GM18511 (cell line): Measurements from ENCODE around the gene RSPH3.

Source experiments
- ATAC-seq: cut with Tn5 transposase; IDR thresholded peaks from one replicate; pipeline ENCODE4 v1.9.1; 2021; ENCODE audit warnings: mild to moderate bottlenecking, moderate library complexity; ENCODE audit not compliant: unreplicated experiment

The RSPH3 gene

GRCh38 chr6:158938811-158939254 lies 61.2 kb downstream of the RSPH3 start:
- ATAC-seq, result no peak

GRCh38 chr6:158938220-158938619 lies 61.8 kb downstream of the RSPH3 start:
- no peak for ATAC-seq

GRCh38 chr6:158934157-158934556 lies 65.8 kb downstream of the RSPH3 start:
- ATAC-seq, result no peak

- ATAC-seq, result no peak
These were observed 66.9 kb downstream of the RSPH3 start for GRCh38 chr6:158933079-158933595.

- no peak for ATAC-seq
These were observed 71.9 kb downstream of the RSPH3 start for GRCh38 chr6:158928068-158928467.

DNA sequence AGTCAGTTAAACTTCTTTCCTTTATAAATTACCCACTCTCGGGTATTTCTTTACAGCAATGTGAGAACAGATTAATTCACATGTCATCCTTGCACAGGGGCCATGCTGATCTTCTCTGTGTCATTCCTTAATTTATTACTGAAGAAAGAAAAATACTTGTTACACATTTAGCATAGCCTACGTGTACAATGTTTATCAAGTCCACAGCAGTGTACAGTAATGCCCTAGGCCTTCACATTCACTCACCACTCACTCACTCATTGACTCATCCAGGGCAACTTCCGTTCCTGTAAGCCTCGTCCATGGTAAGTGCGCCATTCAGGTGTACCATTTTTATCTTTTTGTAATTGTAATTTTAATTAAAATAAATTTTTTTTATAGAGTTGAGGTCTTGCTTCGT lies 73.6 kb downstream of the RSPH3 start:
- no peak for ATAC-seq

- ATAC-seq, result no peak
These were observed 75.2 kb downstream of the RSPH3 start for GRCh38 chr6:158924499-158925455.

GRCh38 chr6:158923805-158924498 lies 76.0 kb downstream of the RSPH3 start:
- no peak for ATAC-seq
